HG02938 (cell line): ENCODE measurements around the gene WDR36.
"Not testable (repeated sequence)": the region's sequence is repeated elsewhere in the genome, so short reads cannot be mapped to it uniquely, and the experiment has no call there.

Source experiments
- ATAC-seq: cut with Tn5 transposase; IDR thresholded peaks from one replicate; pipeline ENCODE4 v1.9.1; 2021; ENCODE audit warnings: mild to moderate bottlenecking, moderate library complexity; ENCODE audit not compliant: unreplicated experiment

The WDR36 gene

GRCh38 chr5:111134864-111135263, 42.7 kb downstream of the WDR36 start:
- no peak for ATAC-seq

GRCh38 chr5:111135363-111135762, 43.2 kb downstream of the WDR36 start:
- ATAC-seq = no peak

GRCh38 chr5:111135946-111136345, 43.8 kb downstream of the WDR36 start:
- no peak for ATAC-seq

GRCh38 chr5:111138096-111138495, 45.9 kb downstream of the WDR36 start:
- no peak for ATAC-seq

- not testable (repeated sequence) for ATAC-seq
These were observed 49.3 kb downstream of the WDR36 start for GRCh38 chr5:111141471-111141870.

GRCh38 chr5:111142932-111143331, 50.8 kb downstream of the WDR36 start:
- no peak for ATAC-seq

- ATAC-seq = peak; percentile 34
These were observed 51.8 kb downstream of the WDR36 start for GRCh38 chr5:111143910-111144309.

- ATAC-seq = peak; percentile 99
These were observed 52.3 kb downstream of the WDR36 start for GRCh38 chr5:111144352-111144930.

GRCh38 chr5:111146053-111146452, 53.9 kb downstream of the WDR36 start:
- ATAC-seq = no peak

- no peak for ATAC-seq
These were observed 55.4 kb downstream of the WDR36 start for GRCh38 chr5:111147502-111147901.

GRCh38 chr5:111151998-111152397, 59.9 kb downstream of the WDR36 start:
- ATAC-seq = no peak

- no peak for ATAC-seq
These were observed 61.3 kb downstream of the WDR36 start for GRCh38 chr5:111153483-111153882.

GRCh38 chr5:111153945-111154344, 61.8 kb downstream of the WDR36 start:
- ATAC-seq = no peak

- ATAC-seq = peak; percentile 80
These were observed 66.1 kb downstream of the WDR36 start for GRCh38 chr5:111158105-111158744.

- no peak for ATAC-seq
These were observed 67.7 kb downstream of the WDR36 start for GRCh38 chr5:111159845-111160244.

GRCh38 chr5:111163000-111163399, 70.9 kb downstream of the WDR36 start:
- ATAC-seq = no peak

- ATAC-seq = no peak
These were observed 72.9 kb downstream of the WDR36 start for GRCh38 chr5:111165058-111165457.

GRCh38 chr5:111167551-111167950, 75.4 kb downstream of the WDR36 start:
- ATAC-seq = no peak

GRCh38 chr5:111168608-111169007, 76.5 kb downstream of the WDR36 start:
- no peak for ATAC-seq

- ATAC-seq = no peak
These were observed 77.1 kb downstream of the WDR36 start for GRCh38 chr5:111169269-111169668.

GRCh38 chr5:111170279-111170678, 78.1 kb downstream of the WDR36 start:
- no peak for ATAC-seq

- no peak for ATAC-seq
These were observed 80.4 kb downstream of the WDR36 start for GRCh38 chr5:111172504-111172903.

GRCh38 chr5:111173476-111173875, 81.3 kb downstream of the WDR36 start:
- ATAC-seq = no peak
